Stimulated activated CD4-positive, alpha-beta T cell treated with anti-CD3 and anti-CD28 coated beads, Interleukin-4, amount 100 ng/mL, for 24 hours (primary cell): ENCODE measurements around the gene TTC39B.
A peak's percentile ranks its signal among the peaks of the same experiment; 100 is the strongest.

Source experiments
- DNase-seq: peaks from one replicate; pipeline ENCODE4 v3.0.0-alpha.2; 2020

The TTC39B gene

GRCh38 chr9:15221746-15222145 lies 85.3 kb downstream of the TTC39B start:
- DNase-seq = no peak

GRCh38 chr9:15220658-15221318 lies 86.2 kb downstream of the TTC39B start:
- no peak for DNase-seq

GRCh38 chr9:15219546-15219945 lies 87.5 kb downstream of the TTC39B start:
- no peak for DNase-seq

GRCh38 chr9:15218994-15219393 lies 88.0 kb downstream of the TTC39B start:
- DNase-seq = no peak

- DNase-seq = no peak
Measured at GRCh38 chr9:15213249-15213648, 93.8 kb downstream of the TTC39B start.

GRCh38 chr9:15211815-15212495 lies 95.1 kb downstream of the TTC39B start:
- DNase-seq = no peak

- DNase-seq = peak; percentile 79
Measured at GRCh38 chr9:15211160-15211814, 95.7 kb downstream of the TTC39B start.

- no peak for DNase-seq
Measured at GRCh38 chr9:15206903-15207696, 99.9 kb downstream of the TTC39B start.

- DNase-seq = no peak
Measured at GRCh38 chr9:15205632-15206420, 101.2 kb downstream of the TTC39B start.

GRCh38 chr9:15203581-15203980 lies 103.4 kb downstream of the TTC39B start:
- no peak for DNase-seq

GRCh38 chr9:15200111-15200510 lies 106.9 kb downstream of the TTC39B start:
- DNase-seq = no peak

GRCh38 chr9:15192856-15193255 lies 114.2 kb downstream of the TTC39B start:
- DNase-seq = no peak

GRCh38 chr9:15191378-15191777 lies 115.6 kb downstream of the TTC39B start:
- DNase-seq = no peak

GRCh38 chr9:15189481-15189880 lies 117.5 kb downstream of the TTC39B start:
- no peak for DNase-seq

GRCh38 chr9:15187589-15187988 lies 119.4 kb downstream of the TTC39B start:
- no peak for DNase-seq

- no peak for DNase-seq
Measured at GRCh38 chr9:15182730-15183129, 124.3 kb downstream of the TTC39B start.

- no peak for DNase-seq
Measured at GRCh38 chr9:15182101-15182551, 124.9 kb downstream of the TTC39B start.

- DNase-seq = no peak
Measured at GRCh38 chr9:15180124-15180523, 126.9 kb downstream of the TTC39B start.

GRCh38 chr9:15178631-15179030 lies 128.4 kb downstream of the TTC39B start:
- no peak for DNase-seq

GRCh38 chr9:15176836-15177235 lies 130.2 kb downstream of the TTC39B start:
- no peak for DNase-seq

GRCh38 chr9:15163931-15164330 lies 143.1 kb downstream of the TTC39B start:
- DNase-seq = no peak

- DNase-seq = no peak
Measured at GRCh38 chr9:15161753-15162152, 145.3 kb downstream of the TTC39B start.
